ENCODE data around the gene DNM3.

Gene DNM3

DNA sequence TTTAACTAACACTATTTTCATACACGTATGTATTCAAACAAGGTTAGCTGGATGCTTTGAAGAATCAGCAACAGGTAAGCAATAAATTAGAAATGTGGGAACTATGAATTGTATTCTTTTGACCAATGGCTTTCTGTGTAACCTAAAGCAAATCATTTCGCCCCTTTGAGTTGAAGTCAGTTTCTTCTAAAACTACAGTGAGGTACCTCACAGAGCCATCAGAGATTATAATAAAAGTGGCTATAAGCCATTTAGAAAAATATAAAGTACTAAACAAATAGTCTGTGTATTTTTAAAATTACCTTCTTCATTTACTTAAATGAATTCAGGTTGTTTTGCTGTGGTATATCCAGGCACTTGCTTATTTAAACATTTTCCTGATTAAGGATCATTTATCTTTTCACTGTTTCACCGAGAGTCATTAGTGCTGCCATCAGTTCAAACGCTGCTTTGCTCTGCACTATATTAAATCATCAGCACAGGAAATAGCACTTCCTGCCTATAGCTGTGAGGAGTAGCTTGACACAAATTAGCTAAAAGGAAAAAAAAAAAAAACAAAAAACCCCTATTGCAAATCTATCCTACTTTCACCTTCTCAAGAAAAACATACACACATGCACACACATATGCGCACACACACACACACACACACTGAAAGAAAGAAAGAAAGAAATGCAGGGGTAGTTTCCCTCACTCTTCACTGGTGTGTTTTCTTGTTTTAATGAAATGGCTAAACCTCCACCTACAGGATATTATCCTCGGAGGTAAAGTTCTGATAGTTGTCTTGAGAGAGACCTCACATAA, 539.3 kb downstream of the DNM3 start:
- no peak overlapping the region for H3K4me3 ChIP-seq (replicated peaks; ENCODE audit: low read depth, low read length)
- no peak for DNase-seq (ENCODE audit: low read depth)
- TF ChIP-seq, protein P1, sequence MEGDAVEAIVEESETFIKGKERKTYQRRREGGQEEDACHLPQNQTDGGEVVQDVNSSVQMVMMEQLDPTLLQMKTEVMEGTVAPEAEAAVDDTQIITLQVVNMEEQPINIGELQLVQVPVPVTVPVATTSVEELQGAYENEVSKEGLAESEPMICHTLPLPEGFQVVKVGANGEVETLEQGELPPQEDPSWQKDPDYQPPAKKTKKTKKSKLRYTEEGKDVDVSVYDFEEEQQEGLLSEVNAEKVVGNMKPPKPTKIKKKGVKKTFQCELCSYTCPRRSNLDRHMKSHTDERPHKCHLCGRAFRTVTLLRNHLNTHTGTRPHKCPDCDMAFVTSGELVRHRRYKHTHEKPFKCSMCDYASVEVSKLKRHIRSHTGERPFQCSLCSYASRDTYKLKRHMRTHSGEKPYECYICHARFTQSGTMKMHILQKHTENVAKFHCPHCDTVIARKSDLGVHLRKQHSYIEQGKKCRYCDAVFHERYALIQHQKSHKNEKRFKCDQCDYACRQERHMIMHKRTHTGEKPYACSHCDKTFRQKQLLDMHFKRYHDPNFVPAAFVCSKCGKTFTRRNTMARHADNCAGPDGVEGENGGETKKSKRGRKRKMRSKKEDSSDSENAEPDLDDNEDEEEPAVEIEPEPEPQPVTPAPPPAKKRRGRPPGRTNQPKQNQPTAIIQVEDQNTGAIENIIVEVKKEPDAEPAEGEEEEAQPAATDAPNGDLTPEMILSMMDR (IDR thresholded peaks at IDR 0.05; ENCODE audit: low read length, missing control alignments): no peak

DNA sequence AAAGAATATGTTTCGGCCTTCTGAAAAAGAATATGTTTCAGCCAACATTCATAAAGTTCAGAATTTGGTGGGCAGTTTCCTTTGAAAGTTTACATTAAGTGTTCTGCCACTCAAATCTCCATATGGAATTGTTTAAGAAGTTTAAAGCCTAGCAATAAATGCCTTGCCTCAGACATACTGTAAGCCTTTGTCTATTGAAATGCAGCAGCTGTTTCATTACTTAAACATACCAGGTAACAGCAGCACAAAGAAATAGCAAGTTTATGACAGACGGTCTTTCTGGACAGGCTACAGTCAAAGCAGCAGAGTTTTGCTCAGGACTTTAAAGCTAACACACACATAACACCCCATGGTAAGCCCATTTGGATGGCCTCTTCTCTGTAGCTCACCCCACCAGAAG, 540.6 kb downstream of the DNM3 start:
- TF ChIP-seq, protein P1 (IDR thresholded peaks at IDR 0.05; ENCODE audit: low read length, missing control alignments): no peak
- H3K4me3 ChIP-seq (replicated peaks; ENCODE audit: low read depth, low read length): no peak overlapping the region
- no peak for DNase-seq (ENCODE audit: low read depth)

DNA sequence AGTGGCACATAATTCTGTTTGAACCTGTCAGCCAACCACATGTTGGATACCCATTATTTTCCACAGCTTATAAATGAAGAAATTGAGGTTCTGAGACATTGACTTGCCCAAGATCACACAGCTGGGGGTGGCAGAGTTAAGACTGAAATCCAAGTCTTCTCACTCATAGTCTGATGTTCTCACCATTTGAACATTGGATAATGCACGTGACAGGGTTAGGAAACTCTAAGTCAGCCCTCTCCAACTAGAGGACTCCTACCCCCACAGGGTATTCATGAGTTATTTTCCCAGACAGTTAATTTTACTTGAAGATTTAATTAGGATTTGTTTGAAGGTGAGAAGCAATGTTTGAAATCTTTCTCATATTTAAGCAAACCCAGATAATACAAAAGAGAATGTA, 541.1 kb downstream of the DNM3 start:
- no peak overlapping the region for H3K4me3 ChIP-seq (replicated peaks; ENCODE audit: low read depth, low read length)
- TF ChIP-seq, protein P1 (IDR thresholded peaks at IDR 0.05; ENCODE audit: low read length, missing control alignments): no peak
- no peak for DNase-seq (ENCODE audit: low read depth)

DNA sequence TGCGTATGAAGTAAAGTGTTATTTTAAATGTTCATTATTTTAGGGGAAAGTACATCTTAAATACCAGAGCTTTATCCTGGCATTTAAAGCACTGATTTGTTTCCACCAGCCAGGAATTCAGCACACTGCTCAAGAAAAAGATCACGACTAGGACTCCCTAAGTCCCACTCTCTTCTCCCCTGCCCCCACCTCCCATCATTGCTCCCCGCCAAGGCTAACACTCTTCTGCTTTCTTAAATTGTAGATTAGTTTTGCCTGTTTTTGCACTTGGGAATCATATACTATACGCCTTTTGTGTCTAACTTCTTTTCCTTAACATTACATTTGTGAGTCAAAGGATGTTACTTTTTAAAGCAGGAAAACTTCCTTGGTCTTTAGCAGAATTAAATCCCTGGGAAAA, 541.7 kb downstream of the DNM3 start:
- TF ChIP-seq, protein P1 (IDR thresholded peaks at IDR 0.05; ENCODE audit: low read length, missing control alignments): no peak
- no peak for DNase-seq (ENCODE audit: low read depth)
- no peak overlapping the region for H3K4me3 ChIP-seq (replicated peaks; ENCODE audit: low read depth, low read length)

DNA sequence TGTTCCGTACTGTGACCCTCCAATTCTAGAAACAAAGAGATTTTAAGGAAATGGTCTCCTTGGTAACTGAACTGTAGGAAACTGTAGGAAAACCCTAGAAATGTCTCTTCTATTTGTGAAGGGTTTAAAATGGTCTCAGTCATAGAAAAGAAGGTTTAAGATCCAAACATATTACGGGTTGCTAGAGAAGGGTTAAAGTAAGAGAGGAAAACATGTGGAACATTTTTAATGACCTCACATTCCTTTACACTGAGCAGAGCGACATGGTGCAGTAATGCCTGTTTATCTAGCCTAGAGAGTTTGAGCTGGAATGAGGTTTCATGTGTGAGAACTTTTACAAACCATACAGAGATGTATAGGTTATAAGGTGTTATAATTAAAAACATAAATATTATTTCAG, 542.2 kb downstream of the DNM3 start:
- H3K4me3 ChIP-seq (replicated peaks; ENCODE audit: low read depth, low read length): no peak overlapping the region
- TF ChIP-seq, protein P1 (IDR thresholded peaks at IDR 0.05; ENCODE audit: low read length, missing control alignments): no peak
- peak; percentile 67 for DNase-seq (ENCODE audit: low read depth)

DNA sequence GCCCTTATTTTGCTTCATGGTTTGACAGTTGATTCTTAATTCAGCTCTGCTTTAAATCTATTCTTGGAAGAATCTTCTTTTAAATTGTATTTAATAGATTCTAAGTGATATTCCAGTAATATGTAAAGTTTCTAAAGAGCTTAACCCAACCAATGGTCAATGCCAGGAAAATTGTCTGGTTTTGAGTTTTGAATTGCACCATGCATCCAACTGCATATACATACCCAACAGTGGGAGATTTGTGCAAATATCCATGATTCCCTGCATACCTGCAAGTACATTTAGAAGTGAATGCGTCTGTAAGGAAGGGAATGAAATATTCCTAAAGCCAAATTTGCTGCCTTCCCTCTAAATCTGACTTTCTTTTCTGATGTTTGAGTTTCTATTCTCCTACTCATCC, 543.4 kb downstream of the DNM3 start:
- no peak overlapping the region for H3K4me3 ChIP-seq (replicated peaks; ENCODE audit: low read depth, low read length)
- TF ChIP-seq, protein P1 (IDR thresholded peaks at IDR 0.05; ENCODE audit: low read length, missing control alignments): no peak
- no peak for DNase-seq (ENCODE audit: low read depth)

DNA sequence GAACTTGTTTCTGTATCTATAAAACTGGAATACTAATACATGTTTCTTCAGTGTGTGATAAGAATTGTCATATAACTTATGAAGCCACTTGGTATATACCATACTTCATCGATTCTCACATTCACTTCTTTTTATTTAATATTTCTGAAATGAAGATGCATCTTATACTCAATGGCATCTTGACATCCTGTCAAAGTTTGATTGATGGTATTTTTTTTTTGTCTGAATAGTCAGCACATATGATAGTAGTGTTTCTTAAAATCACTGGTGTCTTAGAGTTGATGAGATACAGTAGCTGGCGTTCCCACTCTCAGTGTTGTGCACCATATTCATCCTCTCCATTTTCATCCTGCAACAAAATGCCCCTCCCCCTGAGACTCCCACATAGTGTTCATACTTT, 544.7 kb downstream of the DNM3 start:
- DNase-seq (ENCODE audit: low read depth): no peak
- TF ChIP-seq, protein P1 (IDR thresholded peaks at IDR 0.05; ENCODE audit: low read length, missing control alignments): no peak
- no peak overlapping the region for H3K4me3 ChIP-seq (replicated peaks; ENCODE audit: low read depth, low read length)
